HepG2 (cell line): ENCODE results near the gene MAP2K7. TPM values are rescaled to one million over a fixed set of nuclear protein-coding genes. Genes with fewer than 3 reads are reported as not detected.

ENCODE experiments used
- PATZ1 ChIP-seq: sonication (generic); formaldehyde crosslinking; IDR thresholded peaks from 2 replicates; pipeline ENCODE4 v1.4.0; 2020; ENCODE audit warnings: missing genetic modification reagents
- POGK ChIP-seq: sonication (generic); formaldehyde crosslinking; conservative IDR thresholded peaks from 2 replicates; pipeline ENCODE4 v1.8.0; 2022; ENCODE audit warnings: mild to moderate bottlenecking, moderate library complexity, missing genetic modification reagents
- POGZ ChIP-seq: sonication (generic); formaldehyde crosslinking; IDR thresholded peaks from 2 replicates; pipeline ENCODE4 v1.4.0; 2020; ENCODE audit warnings: mild to moderate bottlenecking, missing genetic modification reagents
- RAD51 ChIP-seq: fragments of 450-650 bp; IDR thresholded peaks from 2 replicates; pipeline ENCODE4 v1.6.1; 2016; ENCODE audit warnings: borderline replicate concordance
- RBFOX2 ChIP-seq: fragments of 200-400 bp; formaldehyde crosslinking; IDR thresholded peaks from 2 replicates; pipeline ENCODE4 v1.6.1; 2017; ENCODE audit warnings: low read depth, mild to moderate bottlenecking, low read length
- SALL1 ChIP-seq: sonication (generic); formaldehyde crosslinking; IDR thresholded peaks from 2 replicates; pipeline ENCODE4 v1.8.0; 2022; ENCODE audit warnings: mild to moderate bottlenecking, missing genetic modification reagents
- TFDP1 ChIP-seq: IDR thresholded peaks from 2 replicates; pipeline ENCODE4 v1.6.1; 2016; ENCODE audit warnings: missing compliant biosample characterization, missing genetic modification reagents, borderline replicate concordance
- ZBTB39 ChIP-seq: sonication (generic); formaldehyde crosslinking; IDR thresholded peaks from 2 replicates; pipeline ENCODE4 v1.5.0; 2020; ENCODE audit warnings: missing genetic modification reagents
- ZBTB4 ChIP-seq: sonication (generic); formaldehyde crosslinking; IDR thresholded peaks from 2 replicates; pipeline ENCODE4 v1.4.0; 2020; ENCODE audit warnings: missing genetic modification reagents, mild to moderate bottlenecking, borderline replicate concordance
- ZNF138 ChIP-seq: sonication (generic); formaldehyde crosslinking; IDR thresholded peaks from 2 replicates; pipeline ENCODE4 v1.5.0; 2020; ENCODE audit warnings: mild to moderate bottlenecking, low read depth, missing genetic modification reagents
- ZNF274 ChIP-seq: sonication (generic); formaldehyde crosslinking; IDR thresholded peaks from 2 replicates; pipeline ENCODE4 v1.5.1; 2020; ENCODE audit warnings: mild to moderate bottlenecking, missing genetic modification reagents
- ZNF383 ChIP-seq: sonication (generic); formaldehyde crosslinking; IDR thresholded peaks from 2 replicates; pipeline ENCODE4 v1.4.0; 2020; ENCODE audit warnings: missing genetic modification reagents, mild to moderate bottlenecking, borderline replicate concordance
- ZNF577 ChIP-seq: sonication (generic); formaldehyde crosslinking; IDR thresholded peaks from 2 replicates; pipeline ENCODE4 v1.4.0; 2020; ENCODE audit warnings: mild to moderate bottlenecking, low read depth, missing genetic modification reagents, borderline replicate concordance
- ZNF761 ChIP-seq: sonication (generic); formaldehyde crosslinking; conservative IDR thresholded peaks from 2 replicates; pipeline ENCODE4 v1.4.0; 2020; ENCODE audit warnings: mild to moderate bottlenecking, missing genetic modification reagents
- ZNF770 ChIP-seq: sonication (generic); formaldehyde crosslinking; IDR thresholded peaks from 2 replicates; pipeline ENCODE4 v1.5.0; 2020; ENCODE audit warnings: mild to moderate bottlenecking, missing genetic modification reagents
- polyA plus RNA-seq, 8 experiments: library from polyadenylated mRNA; depleted of rRNA in 3 of 8; stranded (reverse) in 7 of 8; unstranded in 1 of 8; fragments of >200 nt; fragmentation: Illumina TruSeq in 4 of 8; extraction: Trizol in 4 of 8; gene quantifications; 2 replicates each; pipeline versions ENCODE4 v1.2.1 to v1.2.3, GENCODE V29; 2011 to 2016; ENCODE audit warnings: low read depth in 4 of 8, missing spikeins in 1 of 8, mixed read lengths in 1 of 8; ENCODE audit not compliant: insufficient read depth in 1 of 8
- total RNA-seq, 5 experiments: library from RNA; depleted of rRNA; stranded (reverse); fragments of >200 nt; fragmentation: Illumina TruSeq; extraction: Trizol; gene quantifications; 2 replicates each; pipeline ENCODE4 v1.2.3, GENCODE V29; 2016; ENCODE audit warnings: low read depth in 1 of 5

MAP2K7 gene
- total and polyA plus RNA-seq, 2 of the 13 experiments (the other 11 are each of a cell fraction or from before 2014, with no cell fraction given) = 9.0 to 10.8 TPM

- TF ChIP-seq ZBTB4 (CRISPR knock-in tag) = 0 out of 2 replicates have a peak, but pooled peaks have one; percentile 32
- peak; percentile 49; the same call in 1 of the 2 replicates for TF ChIP-seq POGK (CRISPR knock-in tag)
- TF ChIP-seq TFDP1 (CRISPR knock-in tag) = peak; percentile 49; the same call in 1 of the 2 replicates
- TF ChIP-seq ZNF761 = 0 out of 2 replicates have a peak, but pooled peaks have one; percentile 7
- no peak for TF ChIP-seq ZNF383 (CRISPR knock-in tag)
- no peak for TF ChIP-seq ZBTB39 (CRISPR knock-in tag)
- TF ChIP-seq ZNF577 (CRISPR knock-in tag) = no peak
- no peak for TF ChIP-seq POGZ (CRISPR knock-in tag)
- no peak for TF ChIP-seq RAD51
- no peak for TF ChIP-seq RBFOX2
- TF ChIP-seq ZNF274 (CRISPR knock-in tag) = peak; percentile 60; the same call in 1 of the 2 replicates
- peak; percentile 97 for TF ChIP-seq ZNF770 (CRISPR knock-in tag)
- TF ChIP-seq ZNF138 (CRISPR knock-in tag) = 0 out of 2 replicates have a peak, but pooled peaks have one; percentile 10
- peak; percentile 38 for TF ChIP-seq SALL1
- peak; percentile 83 for TF ChIP-seq PATZ1 (CRISPR knock-in tag)
These were observed 16.1 kb upstream of the MAP2K7 start (continued) for GRCh38 chr19:7887408-7888144.
